Stimulated activated naive CD4-positive, alpha-beta T cell (primary cell): ENCODE results near the gene NR2F2.

Source experiments
- DNase-seq, 6 experiments: peaks; one replicate each; lab custom pipeline; 2025; lab: John Stamatoyannopoulos, UW

Gene NR2F2

DNA sequence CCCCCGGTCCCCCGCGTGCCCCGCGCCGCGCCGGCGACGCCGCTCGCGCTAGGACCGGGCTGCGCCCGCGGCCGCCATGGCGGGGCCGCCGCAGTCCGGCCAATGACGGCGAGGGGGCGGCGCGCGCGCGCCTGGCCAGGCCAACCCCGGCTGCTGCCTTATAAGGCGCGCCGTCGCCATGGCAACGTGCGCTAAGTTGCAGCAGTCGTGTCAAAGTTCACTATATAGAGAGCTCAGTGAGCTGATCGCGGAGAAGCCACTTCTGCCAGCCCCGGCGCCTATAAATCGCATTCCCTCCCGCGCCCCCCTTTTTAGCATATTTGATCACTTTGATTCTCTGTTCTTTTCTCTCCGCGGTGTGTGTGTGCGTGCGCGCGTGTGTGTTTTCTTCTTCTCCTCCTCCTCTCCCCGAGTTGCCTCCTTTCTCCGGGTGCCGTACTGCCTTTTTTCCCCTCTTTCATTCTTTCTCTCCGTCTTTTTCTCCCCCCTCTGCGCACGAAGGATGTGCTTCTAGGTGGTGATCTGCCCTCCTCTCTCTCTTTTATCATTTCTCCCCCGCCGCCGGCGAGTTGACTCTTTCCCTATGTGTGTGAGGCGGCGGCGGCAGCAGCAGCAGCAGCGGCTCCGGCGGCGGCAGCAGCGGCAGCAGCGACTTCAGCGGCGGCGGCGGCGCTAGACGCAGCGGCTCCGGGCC is at the start of gene NR2F2:
Gene NR2F2 (plus strand): TSS at position 251 of the 694 bp plus-strand sequence. CDS start 1,406 bp downstream, outside the sequence.
- peak in 3 of 6 experiments; percentile 12 to 30 (median 25) for DNase-seq

DNA sequence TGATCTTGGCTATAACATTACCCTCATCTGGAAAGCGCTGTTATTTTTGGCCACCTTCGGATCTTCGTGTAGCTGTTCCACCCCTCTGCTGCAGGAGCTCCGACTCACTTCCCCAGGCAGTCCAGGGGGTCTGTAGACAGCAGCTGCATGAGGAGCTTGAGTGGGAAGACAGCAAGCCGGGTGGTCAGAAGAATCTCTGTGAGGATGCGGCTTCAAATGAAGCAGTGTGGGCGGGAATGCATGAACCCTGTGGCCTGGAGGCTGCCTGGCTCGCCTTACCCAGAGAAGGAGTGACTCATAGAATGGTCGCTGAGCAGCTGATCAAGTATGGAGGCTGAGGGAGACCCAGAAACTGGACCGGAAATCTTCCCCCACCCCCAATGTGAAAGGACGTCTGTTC is 45.2 kb upstream of the NR2F2 start:
- DNase-seq: no peak

DNA sequence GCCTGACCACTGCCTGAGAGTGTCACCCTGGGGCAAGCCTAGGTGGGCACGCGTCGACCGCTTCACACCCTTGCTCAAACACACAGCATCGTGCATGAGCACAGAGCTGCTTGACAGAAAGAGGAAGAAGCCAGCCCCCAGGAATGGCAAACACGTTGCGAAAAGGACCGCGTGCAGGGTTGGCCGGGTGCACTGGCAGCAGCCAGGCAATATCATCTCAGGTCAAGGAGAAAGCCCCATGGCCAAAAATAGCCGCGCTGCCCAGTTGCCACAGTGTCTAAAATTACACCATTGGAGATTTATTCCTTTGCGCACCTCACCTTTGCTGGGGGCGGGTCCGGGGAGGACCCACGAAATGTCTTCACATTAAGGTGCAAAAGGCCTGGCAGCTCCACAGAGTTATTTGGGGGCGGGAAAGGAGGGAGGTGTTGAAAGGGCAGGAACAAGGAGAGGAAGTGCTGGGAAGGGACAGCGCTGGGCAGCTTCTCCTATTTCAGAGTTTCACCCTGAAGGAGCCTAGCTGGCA is 44.7 kb upstream of the NR2F2 start:
- DNase-seq: no peak

DNA sequence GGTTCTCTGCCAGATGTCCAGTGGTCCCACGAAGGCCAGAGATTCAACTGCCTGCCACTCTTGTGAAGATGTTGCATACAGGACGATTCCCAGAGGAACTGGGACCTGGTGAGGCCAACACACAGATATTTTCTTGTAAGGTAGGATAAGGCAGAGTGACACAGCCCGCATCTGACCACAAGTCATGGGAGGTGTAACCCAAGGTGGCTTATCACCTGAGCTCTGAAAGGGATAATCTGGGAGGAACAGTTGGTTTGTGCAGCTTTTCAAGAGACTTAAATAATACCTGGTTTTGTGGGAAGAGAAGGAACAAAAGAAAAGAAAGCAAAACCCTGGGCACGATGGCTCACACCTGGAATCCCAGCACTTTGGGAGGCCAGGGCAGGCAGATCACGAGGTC is 39.8 kb upstream of the NR2F2 start:
- no peak for DNase-seq

DNA sequence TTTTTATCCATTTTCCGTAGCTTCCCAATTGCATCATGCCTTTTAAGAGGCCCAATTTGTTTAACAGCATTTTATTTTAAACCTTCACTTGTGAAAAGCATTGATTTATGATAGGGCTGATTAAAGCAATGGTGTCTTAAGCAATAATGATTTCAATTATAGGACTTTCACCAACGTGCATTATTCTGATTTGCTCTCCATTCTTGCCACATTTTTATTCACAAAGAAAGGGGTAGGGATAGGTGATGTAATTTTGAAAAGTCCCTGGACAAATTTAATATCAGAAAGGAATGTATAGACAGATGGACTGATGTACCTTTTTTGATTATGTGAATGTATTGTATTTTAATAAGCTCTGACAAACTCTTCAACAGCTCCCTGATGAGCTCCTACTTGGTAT is 37.9 kb upstream of the NR2F2 start:
- DNase-seq: no peak

DNA sequence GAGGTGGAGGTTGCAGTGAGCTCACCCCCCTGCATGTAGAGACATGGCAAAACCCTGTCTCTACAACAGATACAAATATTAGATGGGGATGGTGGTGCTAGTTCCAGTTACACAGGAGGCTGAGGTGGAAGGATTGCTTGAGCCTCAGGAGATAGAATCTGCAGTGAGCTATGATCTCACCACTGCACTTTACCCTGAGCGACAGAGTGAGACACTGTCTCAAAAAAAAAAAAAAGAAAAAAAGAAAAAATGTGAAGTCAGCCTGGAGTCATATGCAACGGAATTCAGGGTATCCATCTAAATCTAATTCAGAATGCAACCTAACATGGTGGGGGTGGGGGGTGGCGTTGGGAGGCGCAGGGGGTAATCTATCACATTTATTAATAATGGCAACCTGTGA is 37.1 kb upstream of the NR2F2 start:
- no peak for DNase-seq

DNA sequence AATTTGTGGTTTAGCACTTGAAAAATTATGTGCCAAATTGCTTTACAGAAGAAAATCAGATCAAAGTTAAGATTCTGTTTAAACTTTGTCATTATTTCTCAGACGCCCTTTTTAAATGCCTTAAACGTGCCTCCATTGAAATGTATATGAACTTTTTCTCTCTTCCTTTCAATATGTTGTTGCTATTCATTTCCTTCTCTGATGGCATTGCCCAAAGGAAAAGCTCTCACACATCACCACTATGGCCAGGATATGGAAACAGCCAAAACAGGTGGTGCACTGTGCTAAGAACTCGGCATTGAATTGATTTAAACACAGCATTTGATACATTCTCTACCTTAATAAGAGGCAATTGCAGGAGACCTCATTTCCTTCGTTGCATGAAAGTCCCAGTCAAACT is 35.7 kb upstream of the NR2F2 start:
- no peak for DNase-seq

DNA sequence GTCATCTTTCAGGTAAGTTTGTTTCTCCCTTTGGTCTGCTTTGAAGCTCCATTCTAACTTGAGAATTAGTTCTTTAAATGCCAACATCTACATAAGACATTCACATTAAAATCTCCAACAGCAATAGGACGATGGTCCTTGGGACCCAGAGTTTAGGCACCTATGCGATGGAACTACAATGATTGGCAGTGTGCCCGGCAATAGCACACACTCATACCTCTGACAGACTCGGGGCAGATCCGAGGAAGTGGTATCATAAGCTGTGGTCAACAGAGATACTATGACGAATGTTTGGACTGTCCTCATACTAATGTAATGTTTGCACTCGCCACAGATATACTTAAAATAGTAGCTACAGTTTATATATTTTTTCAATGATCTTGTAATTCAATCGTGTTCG is 34.2 kb upstream of the NR2F2 start:
- DNase-seq: no peak

DNA sequence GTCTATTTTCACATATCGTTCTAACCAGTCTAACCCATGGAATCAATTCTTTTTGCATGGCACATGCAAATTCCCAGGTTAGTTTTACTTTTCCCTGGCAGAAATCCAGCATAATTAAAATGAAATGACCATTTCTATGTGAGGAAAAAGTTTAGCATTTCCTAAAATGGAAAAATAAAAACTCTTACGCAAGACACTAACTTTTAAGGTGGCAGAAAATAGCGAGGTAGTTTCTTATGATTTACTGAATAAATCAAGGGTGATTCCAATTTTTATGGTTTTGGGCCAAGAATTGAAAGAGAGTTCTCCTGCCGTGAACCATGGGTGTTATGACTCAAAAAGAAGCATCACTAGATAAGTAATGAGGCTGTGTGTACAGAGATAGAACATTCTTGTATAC is 32.7 kb upstream of the NR2F2 start:
- DNase-seq: no peak

DNA sequence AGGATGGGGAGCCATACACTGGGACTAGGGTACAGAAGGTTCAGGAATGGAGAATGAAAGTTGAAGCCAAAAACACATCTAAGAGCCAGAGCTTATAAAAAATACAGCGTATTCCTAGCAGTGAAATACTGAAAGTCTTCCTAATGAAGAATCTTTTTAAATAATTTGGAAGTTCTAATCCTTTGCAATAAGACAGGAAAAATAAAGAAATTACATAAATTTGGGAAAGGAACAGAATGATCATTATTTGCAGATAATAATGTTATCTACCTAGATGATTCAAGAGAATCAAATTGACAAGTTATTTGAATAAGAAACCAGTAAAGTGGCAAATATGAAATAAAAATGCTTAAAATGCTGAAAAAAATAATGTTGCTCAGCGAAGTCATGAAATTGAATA is 32.3 kb upstream of the NR2F2 start:
- DNase-seq: no peak

DNA sequence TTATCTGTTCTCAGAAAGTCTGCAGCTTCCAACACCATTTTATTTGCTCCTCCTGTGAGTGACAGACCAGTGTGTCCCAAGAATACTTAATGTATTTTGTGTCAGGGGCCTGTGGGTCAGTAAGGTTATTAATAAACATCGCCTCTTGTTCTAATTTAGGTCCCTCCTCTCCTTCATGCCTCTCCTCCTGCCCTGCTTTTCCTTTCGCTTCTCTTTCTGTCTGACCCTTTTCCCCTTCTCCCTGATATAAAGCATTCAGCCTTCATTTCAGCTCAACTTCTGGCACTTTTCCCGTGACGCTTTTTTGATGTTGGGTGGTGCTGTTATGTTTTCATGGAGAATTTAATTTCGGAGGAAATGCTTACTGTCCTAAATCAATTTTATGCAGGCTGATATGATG is 29.7 kb upstream of the NR2F2 start:
- DNase-seq: no peak

DNA sequence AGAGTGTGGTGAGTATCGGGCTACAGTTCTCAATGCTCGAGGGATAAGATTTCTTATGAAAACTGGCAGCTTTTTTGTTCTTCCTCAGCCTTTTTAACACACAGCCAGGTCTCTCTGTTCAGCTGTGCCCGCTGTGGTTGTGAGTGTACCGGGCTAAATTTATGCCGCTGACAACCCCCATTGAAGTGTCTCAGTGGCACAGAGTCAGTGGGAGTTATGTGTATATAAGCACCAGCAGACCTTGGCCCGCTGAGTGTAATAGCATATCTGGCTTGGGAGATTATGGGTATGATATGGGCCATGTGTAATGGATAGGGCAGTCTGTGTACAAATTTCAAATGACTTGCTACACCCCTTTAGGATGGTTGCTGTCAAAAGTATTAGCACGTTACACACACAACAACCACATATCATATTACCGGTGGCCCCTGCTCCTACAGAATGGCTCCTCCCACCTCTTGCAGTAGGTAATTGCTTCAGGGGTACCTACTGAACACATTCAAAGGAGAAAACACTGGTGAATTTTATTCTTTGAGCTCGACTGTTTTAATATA is 26.9 kb upstream of the NR2F2 start:
- no peak for DNase-seq

DNA sequence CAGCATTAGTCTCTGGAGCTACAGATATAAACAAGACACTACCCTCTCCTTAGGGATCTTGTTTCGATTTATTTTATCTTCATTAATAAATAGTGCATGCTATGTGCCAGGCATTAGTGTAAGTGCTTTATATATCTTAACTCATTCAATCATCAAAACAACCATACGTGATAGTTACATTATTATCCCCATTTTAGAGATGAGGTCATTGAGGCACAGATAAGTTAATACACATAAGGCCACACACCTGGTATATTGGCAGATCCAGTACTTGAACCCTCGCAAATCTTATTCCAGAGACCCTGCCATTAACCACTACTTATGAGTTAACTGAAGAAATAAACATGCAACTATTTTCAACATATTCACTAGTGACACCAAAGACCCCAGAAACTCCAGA is 25.7 kb upstream of the NR2F2 start:
- DNase-seq: no peak

DNA sequence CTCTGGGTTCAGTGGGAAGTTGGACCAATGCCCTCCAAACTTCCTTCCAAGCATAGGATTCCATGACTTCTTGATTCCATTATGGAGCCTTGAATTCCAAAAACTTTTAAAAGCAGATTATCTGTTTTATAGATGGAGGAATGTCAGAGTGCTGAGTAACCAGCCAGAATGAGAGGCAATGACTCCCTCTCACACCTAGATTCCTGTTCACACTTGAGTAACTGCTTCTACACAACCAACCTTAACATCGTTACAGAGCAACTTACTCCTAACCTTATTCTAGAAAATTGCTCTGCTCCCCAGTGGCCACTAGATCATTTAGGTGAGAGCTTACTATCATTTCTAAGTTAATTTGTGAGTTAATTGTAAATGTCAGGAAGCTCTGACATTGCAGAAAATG is 24.2 kb upstream of the NR2F2 start:
- DNase-seq: no peak

DNA sequence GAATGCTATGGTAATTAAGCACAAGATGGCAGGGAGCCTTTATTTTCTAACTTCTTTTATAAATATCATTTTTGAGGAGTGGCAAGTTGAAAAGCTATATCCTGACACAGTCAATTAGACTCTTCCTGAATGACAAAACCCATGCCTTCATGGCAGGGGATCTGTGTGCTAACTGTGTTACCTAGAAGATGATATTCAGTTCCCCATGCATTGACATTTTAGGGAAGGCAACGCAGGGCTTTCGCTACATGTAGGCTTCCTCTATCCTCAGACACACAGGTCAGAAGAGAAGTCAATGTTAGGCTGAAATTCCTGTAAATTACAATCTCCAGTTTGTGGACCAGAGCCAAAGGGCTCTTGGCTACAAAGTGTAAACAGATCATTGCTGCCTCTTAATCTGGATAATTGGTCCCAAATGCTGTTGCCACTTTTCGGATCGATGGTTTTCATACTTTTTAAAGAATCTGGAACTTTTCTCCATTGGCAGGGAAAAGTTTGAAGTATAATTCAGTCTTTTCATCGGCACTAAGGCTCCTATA is 22.6 kb upstream of the NR2F2 start:
- no peak for DNase-seq

DNA sequence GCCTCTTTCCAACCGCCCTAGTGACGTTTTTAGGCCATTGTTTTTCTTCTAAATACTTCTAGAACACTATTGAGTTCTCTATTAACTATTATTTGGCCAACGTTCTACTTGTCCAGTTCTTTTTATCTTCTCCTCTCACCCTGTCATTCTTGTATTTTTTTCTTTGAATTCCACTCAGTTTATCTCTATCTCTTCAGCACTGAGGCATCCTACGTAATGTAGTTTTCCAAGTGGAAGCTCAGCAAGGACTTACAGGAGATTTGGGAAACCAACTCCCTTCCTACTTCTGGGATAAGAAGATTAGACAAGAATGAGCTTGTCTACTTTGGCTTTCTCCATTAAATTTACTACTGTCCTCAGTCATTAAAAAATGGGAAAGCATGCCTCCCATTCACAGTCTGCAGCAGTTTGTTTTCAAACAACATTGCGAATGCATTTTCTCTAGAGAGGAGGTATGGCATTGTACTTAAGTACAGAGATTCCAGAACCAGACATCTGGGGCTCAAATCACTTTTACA is 21.3 kb upstream of the NR2F2 start:
- no peak for DNase-seq

DNA sequence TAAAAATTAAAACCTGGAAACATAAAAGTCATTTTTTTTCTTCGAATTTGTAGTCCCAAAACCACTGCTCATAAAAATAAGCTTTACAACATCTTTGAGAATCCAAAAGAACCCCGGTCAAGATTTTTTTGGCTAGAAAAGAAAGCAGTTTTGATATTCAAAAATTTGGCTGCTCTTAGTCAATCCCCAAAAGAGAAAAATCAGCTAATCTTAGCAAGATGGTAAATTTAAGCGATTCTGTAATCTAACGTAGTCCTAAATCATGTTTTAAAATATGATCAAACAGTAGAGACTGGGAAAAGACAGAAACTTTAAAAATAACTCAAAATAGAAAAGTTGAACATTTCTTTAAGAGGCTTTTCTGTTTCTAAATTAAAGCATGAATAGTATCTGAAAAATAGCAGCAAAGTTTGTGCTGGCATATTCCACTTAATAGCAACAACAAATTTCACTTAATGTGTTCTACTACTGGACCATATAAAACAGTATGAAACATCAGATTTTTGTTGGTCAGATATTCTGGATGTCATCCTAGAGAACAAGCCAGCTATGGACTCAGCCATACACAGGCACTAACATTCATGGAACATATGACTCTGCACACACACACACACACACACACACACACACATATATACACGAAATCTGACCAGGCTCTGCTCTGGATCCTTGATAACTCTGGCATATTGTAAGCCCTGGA is 19.1 kb upstream of the NR2F2 start:
- no peak for DNase-seq

DNA sequence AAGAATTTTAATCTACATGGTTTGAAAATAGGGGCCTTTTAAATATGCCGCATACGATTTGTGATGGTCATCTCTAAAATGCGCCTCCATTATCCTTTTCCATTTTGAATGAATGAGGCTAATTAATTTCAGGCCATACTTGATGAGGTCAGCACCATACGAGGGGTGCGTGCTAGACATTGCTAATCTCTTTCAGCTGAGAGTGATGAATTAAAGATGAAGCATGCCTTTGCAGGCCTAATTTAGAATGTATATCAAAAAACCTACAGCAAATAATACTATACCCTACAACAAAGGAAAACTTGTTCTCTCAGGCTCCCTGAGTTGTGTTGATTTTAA is 18.6 kb upstream of the NR2F2 start:
- DNase-seq: no peak

DNA sequence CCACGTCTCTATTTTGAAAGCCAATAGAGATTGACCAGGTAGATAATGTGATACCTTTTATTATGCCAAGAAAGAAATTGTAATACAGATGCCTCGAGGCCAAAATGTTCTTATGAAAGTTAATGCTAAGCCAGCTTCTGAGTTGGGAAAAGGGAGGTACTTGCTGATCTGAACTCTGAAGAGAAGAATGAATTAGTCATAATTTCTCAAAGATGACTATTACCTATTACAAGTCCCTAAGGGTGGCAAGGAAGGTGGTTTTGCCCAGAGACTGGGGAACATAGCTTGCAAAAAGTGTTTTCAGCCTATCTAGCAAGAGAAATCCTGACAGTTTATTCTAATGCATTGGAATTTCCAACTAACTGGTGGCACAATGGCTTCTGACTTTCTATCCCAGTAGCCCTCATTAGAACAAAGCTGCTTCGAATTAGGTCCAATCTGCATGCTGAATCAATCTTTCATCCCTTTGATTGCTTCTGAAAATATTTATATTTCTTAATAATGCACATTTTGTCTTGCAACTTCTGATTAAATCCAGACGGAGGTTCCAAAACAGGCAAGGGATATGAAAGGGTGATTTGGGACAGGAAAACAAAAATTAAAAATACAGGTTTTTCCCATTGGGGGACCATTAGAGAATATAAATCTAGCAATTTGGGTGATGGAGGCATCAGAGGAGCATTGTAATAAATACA is 17.7 kb upstream of the NR2F2 start:
- DNase-seq: no peak

DNA sequence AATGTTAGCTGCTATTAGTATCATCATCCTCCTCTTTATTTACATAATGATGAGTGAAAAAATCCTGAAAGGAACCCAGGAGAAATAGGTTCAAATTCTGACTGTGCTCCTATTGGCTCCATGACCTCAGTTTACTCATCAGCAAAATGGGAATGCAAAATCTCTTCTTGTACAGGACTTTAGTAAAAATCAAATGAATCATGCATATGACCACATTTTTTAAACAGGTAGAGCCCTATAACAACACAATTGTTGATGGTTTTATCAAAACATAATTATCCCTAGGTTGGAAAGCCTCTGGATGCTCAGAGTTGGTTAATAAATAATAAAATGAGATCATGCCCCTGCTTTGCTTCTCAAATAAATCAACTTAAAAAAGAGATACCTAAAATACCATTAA is 16.0 kb upstream of the NR2F2 start:
- DNase-seq: no peak

DNA sequence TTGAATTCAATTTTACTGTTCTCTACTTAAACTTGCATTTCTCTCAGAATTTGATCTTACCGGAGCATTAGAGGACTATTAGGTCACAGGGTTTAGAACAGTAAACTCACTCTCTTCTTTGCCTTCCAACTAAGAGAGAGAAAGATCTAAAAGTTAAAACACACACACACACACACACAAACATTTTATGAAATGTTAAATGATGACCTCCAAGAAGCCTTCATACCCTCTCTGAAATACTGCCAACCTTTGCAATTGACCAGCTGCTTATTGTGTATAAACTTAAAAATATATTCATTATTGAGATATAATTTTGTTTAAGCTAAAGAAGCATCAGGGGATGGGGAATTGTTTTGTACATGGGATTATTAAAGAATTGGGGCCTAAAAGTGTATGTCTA is 15.5 kb upstream of the NR2F2 start:
- no peak for DNase-seq

DNA sequence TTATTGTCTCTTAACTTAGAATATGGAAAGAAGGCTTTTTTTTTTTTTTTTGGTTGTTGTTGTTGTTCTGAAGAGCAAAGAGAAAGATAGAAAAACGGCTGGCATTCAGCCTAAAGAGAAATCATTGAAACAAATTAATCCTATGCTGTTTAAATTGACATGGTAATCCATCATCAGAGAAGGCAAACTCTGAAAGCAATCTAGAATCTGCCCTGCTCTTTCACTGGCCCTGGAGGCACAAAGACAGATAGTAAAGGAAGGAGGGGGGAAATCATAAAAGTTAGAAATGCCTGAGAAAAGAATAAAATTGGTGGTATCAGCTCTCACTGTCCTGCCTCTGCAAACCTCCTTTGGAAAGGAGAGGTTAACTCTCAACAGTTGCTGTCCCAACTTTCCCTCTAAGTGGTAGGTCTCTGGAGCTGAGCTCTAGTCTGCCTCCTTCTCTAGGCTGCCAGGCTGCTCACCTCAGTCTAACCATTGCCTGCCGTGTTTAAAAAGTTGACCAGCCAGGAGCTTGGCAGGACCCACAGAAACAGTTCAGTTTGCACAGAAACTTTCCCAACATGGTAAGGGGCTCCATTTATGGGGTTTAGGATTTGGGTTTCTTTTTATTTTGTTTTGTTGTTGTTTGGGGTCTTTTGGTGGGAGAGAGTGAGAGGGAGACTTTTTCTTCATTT is 13.4 kb upstream of the NR2F2 start:
- DNase-seq: no peak
